Esophagus muscularis mucosa (tissue), 4 donors: ENCODE data around the gene CAMK1D. TPM values are rescaled to one million over a fixed set of nuclear protein-coding genes. Genes with fewer than 3 reads are reported as not detected.

Source experiments
- DNase-seq: peaks from one replicate; pipeline ENCODE4 v3.0.0-alpha.2; 2017; ENCODE audit errors: extremely low spot score
- H3K27ac ChIP-seq, 4 donors: fragments of 200-600 bp; sonication (generic); replicated peaks in 1 of 4; 1 replicate in 3 of 4; 2 replicates in 1 of 4; pipeline ENCODE4 v1.5.1; 2016 to 2019; ENCODE audit warnings: mild to moderate bottlenecking in 1 of 4
- H3K27me3 ChIP-seq, 4 donors: fragments of 200-600 bp; sonication (generic); one replicate each; pipeline versions ENCODE4 v1.5.1 to v1.6.0; 2016 to 2019
- H3K36me3 ChIP-seq, 4 donors: fragments of 200-600 bp; sonication (generic); one replicate each; pipeline ENCODE4 v1.5.1; 2016 to 2019
- H3K4me1 ChIP-seq, 4 donors: fragments of 200-600 bp; sonication (generic); one replicate each; pipeline ENCODE4 v1.5.1; 2016 to 2019
- H3K4me3 ChIP-seq, 4 donors: fragments of 200-600 bp; sonication (generic); 1 replicate in 2 of 4; 2 replicates in 2 of 4; pipeline ENCODE4 v1.5.1; 2016 to 2019; ENCODE audit warnings: mild to moderate bottlenecking in 4 of 4, moderate library complexity in 1 of 4
- H3K9me3 ChIP-seq, 4 donors: fragments of 200-600 bp; sonication (generic); 1 replicate in 3 of 4; 2 replicates in 1 of 4; pipeline ENCODE4 v1.5.1; 2016 to 2019
- EP300 ChIP-seq: sonication (generic); formaldehyde crosslinking; IDR thresholded peaks from one replicate; pipeline ENCODE4 v1.6.1; 2017; ENCODE audit warnings: antibody characterized with exemption
- POLR2A ChIP-seq: fragments of 450-650 bp; IDR thresholded peaks from one replicate; pipeline ENCODE4 v1.6.1; 2017; ENCODE audit warnings: antibody characterized with exemption, moderate library complexity, mild to moderate bottlenecking, low read depth
- POLR2AphosphoS5 ChIP-seq, 2 donors: sonication (generic); formaldehyde crosslinking; IDR thresholded peaks; one replicate each; pipeline ENCODE4 v1.6.1; 2017; ENCODE audit warnings: antibody characterized with exemption in 2 of 2
- WGBS: methylation state at CpG from one replicate; pipeline ENCODE4 v1.1.5; 2018; 5-methylcytosine and 5-hydroxymethylcytosine counted together
- intact Hi-C: fragments of 100-400 bp; cut with DNase I; formaldehyde crosslinking; loops from one replicate; pipeline ENCODE4 v1.15.1; 2023
- total RNA-seq, 4 donors: library from RNA; depleted of rRNA; stranded (reverse); fragments of >200 nt; gene quantifications; one replicate each; pipeline versions ENCODE4 v1.1.0 to v1.2.1, GENCODE V29; 2016
- TF ChIP-seq, protein P1 (sequence below), 3 experiments: fragments of 200-600 bp in 2 of 3; fragments of 450-650 bp in 1 of 3; sonication (generic) in 2 of 3; IDR thresholded peaks; one replicate each; pipeline ENCODE4 v1.5.1; 2017 to 2019; ENCODE audit warnings: antibody characterized with exemption in 3 of 3, mild to moderate bottlenecking in 2 of 3, moderate library complexity in 1 of 3

CAMK1D gene
- total RNA-seq, 4 donors from 2014 or later, result 8.4 to 15.4 (median 11.3) TPM

DNA sequence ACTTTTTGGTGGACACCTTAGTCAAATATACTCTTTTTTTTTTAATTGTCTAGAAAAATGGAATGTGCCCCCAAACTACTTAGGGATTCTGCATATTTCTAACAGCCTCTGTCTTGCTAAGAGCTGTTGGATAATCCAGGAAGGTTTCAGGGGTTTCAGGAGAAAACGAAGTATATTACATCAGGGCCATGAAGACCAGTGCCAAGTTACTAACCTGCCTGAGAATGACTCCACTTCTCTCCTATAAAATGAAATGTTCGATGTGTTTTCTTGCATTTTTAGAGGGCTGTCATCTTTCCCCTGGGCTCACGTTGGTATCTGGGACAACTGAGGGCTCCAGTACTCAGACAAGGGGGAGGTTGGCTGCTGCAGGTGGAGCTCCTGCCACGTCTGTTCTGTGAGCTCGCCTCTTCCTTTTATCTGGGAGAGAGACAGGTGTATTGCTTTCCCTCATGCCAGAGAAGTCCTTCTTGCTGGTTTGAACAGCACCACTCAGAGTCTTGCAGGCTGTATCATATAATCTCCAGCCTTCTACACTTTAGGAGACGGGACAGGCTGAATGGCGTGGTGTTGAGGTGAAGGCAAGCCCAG lies 71.3 kb downstream of the CAMK1D start:
- TF ChIP-seq, protein P1, sequence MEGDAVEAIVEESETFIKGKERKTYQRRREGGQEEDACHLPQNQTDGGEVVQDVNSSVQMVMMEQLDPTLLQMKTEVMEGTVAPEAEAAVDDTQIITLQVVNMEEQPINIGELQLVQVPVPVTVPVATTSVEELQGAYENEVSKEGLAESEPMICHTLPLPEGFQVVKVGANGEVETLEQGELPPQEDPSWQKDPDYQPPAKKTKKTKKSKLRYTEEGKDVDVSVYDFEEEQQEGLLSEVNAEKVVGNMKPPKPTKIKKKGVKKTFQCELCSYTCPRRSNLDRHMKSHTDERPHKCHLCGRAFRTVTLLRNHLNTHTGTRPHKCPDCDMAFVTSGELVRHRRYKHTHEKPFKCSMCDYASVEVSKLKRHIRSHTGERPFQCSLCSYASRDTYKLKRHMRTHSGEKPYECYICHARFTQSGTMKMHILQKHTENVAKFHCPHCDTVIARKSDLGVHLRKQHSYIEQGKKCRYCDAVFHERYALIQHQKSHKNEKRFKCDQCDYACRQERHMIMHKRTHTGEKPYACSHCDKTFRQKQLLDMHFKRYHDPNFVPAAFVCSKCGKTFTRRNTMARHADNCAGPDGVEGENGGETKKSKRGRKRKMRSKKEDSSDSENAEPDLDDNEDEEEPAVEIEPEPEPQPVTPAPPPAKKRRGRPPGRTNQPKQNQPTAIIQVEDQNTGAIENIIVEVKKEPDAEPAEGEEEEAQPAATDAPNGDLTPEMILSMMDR (IDR thresholded peaks at IDR 0.05), result no peak
- no peak for TF ChIP-seq POLR2A
- TF ChIP-seq EP300, result no peak
- H3K4me3 ChIP-seq, result no peak overlapping the region
- no peaks in the 10 kb centered on the region for H3K9me3 ChIP-seq
- H3K27me3 ChIP-seq, result no peaks in the 10 kb centered on the region
- H3K27ac ChIP-seq, result no peak overlapping the region
- 93% methylated on average over 7 of the region's 7 CpGs for whole genome bisulfite sequencing
- H3K4me1 ChIP-seq, result peaks cover 11 to 47% (median 41%) of the 10 kb centered on the region in 4 donors
- DNase-seq, result no peak
- H3K36me3 ChIP-seq, result no peaks in the 10 kb centered on the region
- intact Hi-C loops, result no loop called here

DNA sequence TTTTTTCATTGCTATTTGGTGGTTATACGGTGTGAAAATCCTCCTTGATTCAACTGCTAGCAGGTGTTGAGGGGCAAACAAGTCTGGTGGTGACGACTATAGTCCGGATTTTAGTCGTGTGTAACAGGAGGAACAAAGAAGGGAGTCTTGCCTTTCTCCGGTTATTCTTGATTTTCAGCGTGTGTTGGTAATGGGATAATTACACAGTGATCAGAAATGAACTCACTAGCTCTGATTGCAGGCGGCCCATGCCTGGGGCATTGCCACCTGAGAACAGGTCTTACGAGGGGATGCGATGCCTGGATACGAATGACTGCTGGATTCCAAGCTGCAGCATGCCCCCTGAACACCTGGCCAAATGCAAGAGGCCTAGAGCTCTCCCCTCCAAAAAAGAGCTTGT lies 72.8 kb downstream of the CAMK1D start:
- peaks cover 3 to 34% (median 29%) of the 10 kb centered on the region in 4 donors for H3K4me1 ChIP-seq
- TF ChIP-seq, protein P1 (IDR thresholded peaks at IDR 0.05), result no peak
- TF ChIP-seq EP300 (no peak), POLR2A (no peak), POLR2AphosphoS5 (IDR thresholded peaks at IDR 0.05) (no peak)
- no peak for DNase-seq

DNA sequence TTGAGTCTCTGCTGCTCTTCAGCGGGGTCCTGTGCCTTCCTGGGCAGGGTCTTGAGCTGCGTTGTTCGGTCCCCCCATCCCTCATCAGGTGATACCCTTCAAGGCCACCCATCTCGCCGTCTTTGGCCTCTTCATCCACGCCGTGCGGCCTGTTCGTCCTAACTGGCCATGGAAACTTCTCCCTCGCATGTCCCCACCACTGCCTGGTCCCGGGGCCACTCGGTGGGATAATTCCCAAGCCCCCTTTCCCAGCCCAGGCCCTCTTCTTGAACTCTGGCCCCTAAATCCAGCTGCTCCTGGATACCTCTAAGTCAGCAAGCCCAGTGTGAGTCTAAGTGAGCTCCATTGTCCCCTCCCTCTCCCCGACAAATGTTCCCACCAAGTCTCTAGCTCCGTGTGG lies 74.5 kb downstream of the CAMK1D start:
- peaks cover 3 to 22% (median 15%) of the 10 kb centered on the region in 4 donors for H3K4me1 ChIP-seq
- no peaks in the 10 kb centered on the region for H3K36me3 ChIP-seq
- 98% methylated on average over 14 of the region's 14 CpGs for WGBS
- no peaks in the 10 kb centered on the region for H3K27me3 ChIP-seq
- no peaks in the 10 kb centered on the region for H3K9me3 ChIP-seq
- TF ChIP-seq POLR2A, result no peak
- no peak for TF ChIP-seq POLR2AphosphoS5 (IDR thresholded peaks at IDR 0.05)
- TF ChIP-seq EP300, result no peak
- TF ChIP-seq, protein P1 (IDR thresholded peaks at IDR 0.05), result no peak
- H3K4me3 ChIP-seq, result no peak overlapping the region
- no peak for DNase-seq
- H3K27ac ChIP-seq, result no peak overlapping the region
- intact Hi-C loops, result no loop called here

More for the DNA sequence above, 72.8 kb downstream of the CAMK1D start:
- H3K4me3 ChIP-seq, result no peak overlapping the region
- no peaks in the 10 kb centered on the region for H3K36me3 ChIP-seq
- no peak overlapping the region for H3K27ac ChIP-seq
- intact Hi-C loops, result no loop called here
- no peaks in the 10 kb centered on the region for H3K9me3 ChIP-seq
- 98% methylated on average over 10 of the region's 10 CpGs for WGBS
- no peaks in the 10 kb centered on the region for H3K27me3 ChIP-seq

DNA sequence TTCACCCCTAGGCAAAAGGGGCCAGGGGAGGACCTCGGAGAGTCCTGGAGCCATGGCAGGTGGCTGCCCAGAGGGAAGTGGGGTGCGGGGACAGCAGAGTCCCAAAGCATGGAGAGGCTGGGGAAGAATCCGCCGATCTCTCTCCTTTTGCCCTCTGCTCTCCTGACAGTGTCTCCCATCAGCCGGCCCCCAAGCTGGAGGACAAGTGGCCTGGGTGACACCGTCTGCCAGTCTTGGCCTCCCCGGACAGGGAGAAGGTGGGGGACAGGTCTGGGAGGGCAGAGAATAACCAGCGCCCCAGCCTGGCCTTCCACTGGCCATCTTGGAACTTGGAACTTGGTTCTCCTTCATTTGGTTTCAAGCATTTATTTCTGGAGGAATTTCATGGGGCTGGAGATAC lies 77.9 kb downstream of the CAMK1D start:
- intact Hi-C loops, result no loop called here
- 96% methylated on average over 5 of the region's 8 CpGs for WGBS
- H3K27me3 ChIP-seq, result no peaks in the 10 kb centered on the region

More for the DNA sequence above, 77.9 kb downstream of the CAMK1D start:
- DNase-seq, result no peak
- no peak overlapping the region for H3K27ac ChIP-seq
- no peak overlapping the region for H3K4me3 ChIP-seq
- TF ChIP-seq POLR2AphosphoS5 (IDR thresholded peaks at IDR 0.05) (no peak), POLR2A (no peak), EP300 (no peak)
- TF ChIP-seq, protein P1 (IDR thresholded peaks at IDR 0.05), result no peak
- no peaks in the 10 kb centered on the region for H3K9me3 ChIP-seq
- H3K36me3 ChIP-seq, result no peaks in the 10 kb centered on the region
- peaks cover 0 to 18% (median 3%) of the 10 kb centered on the region in 4 donors for H3K4me1 ChIP-seq
